Cardiac fibroblast (primary cell): ENCODE results near the gene TPRN.

Experiments used
- DNase-seq, 2 donors: peaks; one replicate each; pipeline versions ENCODE4 v3.0.0 to v3.0.0-alpha.2; 2010; ENCODE audit warnings: low read depth in 2 of 2
- H3K4me3 ChIP-seq, 2 donors: replicated peaks in 1 of 2; 1 replicate in 1 of 2; 2 replicates in 1 of 2; pipeline ENCODE4 v1.5.1; 2011; ENCODE audit warnings: low read depth in 2 of 2, low read length in 2 of 2, mild to moderate bottlenecking in 2 of 2, moderate library complexity in 1 of 2
- TF ChIP-seq, protein P1 (sequence below): IDR thresholded peaks from one replicate; pipeline ENCODE4 v1.5.1; 2011; ENCODE audit warnings: low read depth, mild to moderate bottlenecking, low read length, inconsistent platforms

The TPRN gene

DNA sequence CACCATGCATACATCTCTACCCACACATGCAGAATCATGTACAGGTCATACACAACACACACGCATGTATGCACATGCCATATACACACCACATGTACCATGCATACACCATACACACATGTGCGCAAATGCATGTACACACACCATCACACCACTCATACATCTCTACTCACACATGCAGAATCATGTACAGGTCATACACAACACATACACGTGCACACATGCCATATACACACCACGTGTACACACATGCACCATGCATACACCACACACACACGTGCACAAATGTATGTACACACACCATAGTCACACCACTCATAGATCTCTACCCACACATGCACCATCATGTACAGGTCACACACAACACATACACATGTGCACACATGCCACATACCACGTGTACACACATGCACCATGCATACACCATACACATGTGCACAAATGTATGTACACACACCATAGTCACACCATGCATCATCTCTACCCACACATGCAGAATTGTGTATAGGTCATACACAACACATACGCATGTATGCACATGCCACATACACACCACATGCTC, 47.6 kb downstream of the TPRN start:
- DNase-seq: no peak
- TF ChIP-seq, protein P1, sequence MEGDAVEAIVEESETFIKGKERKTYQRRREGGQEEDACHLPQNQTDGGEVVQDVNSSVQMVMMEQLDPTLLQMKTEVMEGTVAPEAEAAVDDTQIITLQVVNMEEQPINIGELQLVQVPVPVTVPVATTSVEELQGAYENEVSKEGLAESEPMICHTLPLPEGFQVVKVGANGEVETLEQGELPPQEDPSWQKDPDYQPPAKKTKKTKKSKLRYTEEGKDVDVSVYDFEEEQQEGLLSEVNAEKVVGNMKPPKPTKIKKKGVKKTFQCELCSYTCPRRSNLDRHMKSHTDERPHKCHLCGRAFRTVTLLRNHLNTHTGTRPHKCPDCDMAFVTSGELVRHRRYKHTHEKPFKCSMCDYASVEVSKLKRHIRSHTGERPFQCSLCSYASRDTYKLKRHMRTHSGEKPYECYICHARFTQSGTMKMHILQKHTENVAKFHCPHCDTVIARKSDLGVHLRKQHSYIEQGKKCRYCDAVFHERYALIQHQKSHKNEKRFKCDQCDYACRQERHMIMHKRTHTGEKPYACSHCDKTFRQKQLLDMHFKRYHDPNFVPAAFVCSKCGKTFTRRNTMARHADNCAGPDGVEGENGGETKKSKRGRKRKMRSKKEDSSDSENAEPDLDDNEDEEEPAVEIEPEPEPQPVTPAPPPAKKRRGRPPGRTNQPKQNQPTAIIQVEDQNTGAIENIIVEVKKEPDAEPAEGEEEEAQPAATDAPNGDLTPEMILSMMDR: no peak
- H3K4me3 ChIP-seq: no peak overlapping the region

DNA sequence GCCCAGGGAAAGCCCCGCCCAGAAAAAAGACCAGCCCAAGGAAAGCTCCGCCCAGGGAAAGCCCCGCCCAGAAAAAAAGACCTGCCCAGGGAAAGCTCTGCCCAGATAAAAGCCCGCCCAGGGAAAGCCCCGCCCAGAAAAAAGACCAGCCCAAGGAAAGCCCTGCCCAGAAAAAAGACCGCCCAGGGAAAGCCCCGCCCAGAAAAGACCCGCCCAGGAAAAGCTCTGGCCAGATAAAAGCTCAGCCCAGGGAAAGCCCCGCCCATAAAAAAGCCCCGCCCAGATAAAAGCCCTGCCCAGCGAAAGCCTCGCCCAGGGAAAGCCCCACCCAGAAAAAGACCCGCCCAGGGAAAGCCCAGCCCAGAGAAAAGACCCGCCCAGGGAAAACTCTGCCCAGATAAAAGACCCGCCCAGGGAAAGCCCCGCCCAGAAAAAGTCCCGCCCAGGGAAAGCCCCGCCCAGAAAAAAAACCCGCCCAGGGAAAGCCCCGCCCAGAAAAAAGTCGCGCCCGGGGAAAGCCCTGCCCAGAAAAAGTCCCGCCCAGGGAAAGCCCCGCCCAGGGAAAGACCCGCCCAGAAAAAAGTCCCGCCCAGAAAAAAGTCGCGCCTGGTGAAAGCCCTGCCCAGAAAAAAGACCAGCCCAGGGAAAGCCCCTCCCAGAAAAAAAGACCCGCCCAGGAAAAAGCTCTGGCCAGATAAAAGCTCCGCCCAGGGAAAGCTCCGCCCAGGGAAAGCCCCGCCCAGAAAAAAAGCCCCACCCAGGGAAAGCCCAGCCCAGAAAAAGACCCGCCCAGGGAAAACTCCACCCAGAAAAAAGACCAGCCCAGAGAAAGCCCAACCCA, 49.7 kb downstream of the TPRN start:
- DNase-seq: peak; percentile 28 to 50
- TF ChIP-seq, protein P1: no peak

DNA sequence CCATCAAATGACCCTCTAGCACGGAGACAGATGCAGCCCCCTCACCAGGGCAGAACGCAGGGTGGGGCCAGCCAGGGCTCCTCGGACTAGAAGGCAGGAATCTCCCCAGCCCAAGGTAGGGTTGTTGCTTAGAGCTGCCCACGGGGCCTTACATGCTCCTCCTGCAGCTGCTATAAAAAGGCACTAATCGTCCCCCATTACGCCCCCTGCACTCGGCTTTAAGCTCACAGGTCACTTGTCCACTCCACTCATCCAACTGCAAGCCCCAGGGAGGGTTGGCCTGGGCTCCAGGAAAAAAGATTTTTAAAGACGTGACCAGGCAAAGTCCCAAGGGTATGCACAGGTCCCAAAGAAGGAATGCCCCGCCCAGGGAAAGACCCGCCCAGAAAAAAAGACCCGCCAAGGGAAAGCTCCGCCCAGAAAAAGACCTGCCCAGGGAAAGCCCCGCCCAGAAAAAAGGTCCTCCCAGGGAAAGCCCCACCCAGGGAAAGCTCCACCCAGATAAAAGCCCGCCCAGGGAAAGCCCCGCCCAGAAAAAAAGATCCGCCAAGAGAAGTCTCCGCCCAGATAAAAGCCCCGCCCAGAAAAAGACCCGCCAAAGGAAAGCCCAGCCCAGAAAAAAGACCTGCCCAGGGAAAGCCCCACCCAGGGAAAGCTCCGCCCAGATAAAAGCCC, 50.5 kb downstream of the TPRN start:
- DNase-seq: no peak

More for the DNA sequence above, 49.7 kb downstream of the TPRN start:
- no peak overlapping the region for H3K4me3 ChIP-seq

DNA sequence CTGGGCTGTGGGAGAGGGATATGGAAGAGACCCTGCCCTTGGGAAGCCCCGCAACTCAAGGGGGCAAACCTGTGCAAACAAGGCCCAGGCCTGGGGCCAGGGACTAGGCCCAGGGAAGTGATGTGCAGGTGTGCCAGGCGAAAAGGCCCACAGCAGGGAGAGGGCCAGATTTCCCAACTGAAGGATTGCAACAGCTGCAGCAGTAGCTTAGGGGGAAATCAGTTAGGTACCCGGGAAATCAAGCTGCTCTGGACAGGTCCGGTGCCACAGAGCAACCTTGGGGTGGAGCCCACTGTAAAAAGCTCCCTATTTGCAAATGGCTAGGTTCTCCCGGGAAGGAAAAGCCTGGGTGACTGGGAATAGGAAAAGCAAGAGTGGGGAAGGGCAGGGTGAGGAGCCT, 51.2 kb downstream of the TPRN start:
- H3K4me3 ChIP-seq: no peak overlapping the region
- DNase-seq: no peak
- TF ChIP-seq, protein P1: no peak

More for the DNA sequence above, 50.5 kb downstream of the TPRN start:
- H3K4me3 ChIP-seq: no peak overlapping the region
- TF ChIP-seq, protein P1: no peak

DNA sequence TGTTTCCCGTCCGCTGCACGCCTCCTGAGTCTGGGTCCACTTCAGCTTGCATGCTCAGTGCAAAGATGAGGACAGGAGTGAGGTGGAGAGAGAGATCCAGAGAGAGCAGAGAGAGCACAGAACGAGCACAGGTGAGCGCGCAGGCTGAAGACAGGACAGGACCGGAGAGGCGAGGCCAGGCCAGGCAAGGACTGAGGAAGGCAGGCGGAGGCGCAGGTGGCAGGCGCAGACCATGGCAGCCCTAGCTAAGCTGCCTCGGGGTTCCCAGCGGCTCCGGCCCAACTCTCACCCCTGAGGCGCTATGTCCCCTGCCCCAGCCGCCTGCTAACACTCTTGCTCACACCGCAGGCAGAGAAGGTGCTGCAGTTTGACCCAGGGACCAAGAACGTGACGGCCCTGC, 51.9 kb downstream of the TPRN start:
- TF ChIP-seq, protein P1: no peak
- H3K4me3 ChIP-seq: no peak overlapping the region
- DNase-seq: no peak

DNA sequence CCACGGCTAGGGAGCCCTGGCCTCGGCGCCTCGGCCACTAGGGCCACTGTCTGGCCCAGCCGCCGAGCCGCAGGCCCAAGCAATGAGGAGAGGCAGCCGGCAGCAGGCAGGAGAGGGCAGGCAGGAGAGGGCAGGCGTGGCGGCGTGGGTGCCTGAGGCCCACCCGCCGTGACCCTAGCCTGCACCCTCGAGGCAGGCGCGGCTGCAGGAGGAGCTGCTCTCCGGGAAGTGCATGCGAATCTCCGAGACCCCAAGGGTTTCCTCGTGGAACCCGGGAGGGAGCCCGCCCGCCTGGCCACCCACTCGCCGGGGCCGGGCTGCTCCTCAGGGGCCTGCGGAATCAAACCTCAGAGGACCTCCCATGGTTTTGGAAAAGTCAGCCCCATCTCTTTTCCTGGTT, 52.3 kb downstream of the TPRN start:
- no peak overlapping the region for H3K4me3 ChIP-seq
- TF ChIP-seq, protein P1: no peak

More for the DNA sequence above, 52.3 kb downstream of the TPRN start:
- DNase-seq: no peak
